PC-3 (cell line): ENCODE measurements around the gene PPP1R3D. TPM values are rescaled to one million over a fixed set of nuclear protein-coding genes. Genes with fewer than 3 reads are reported as not detected.

Source experiments
- ATAC-seq: fragments of 200-7000 bp; cut with Tn5 transposase; 2 replicates; pipeline ENCODE4 v1.9.1; 2020; ENCODE audit warnings: mild to moderate bottlenecking, moderate library complexity
- BruUV-seq: library from RNA; stranded (reverse); fragments of 400-500 nt; replicated peaks from 2 replicates; lab custom pipeline; 2021; lab: Mats Ljungman, UMichigan
- CTCF ChIA-PET: fragments of 300-600 bp; sonication (Branson Sonifier 250); formaldehyde crosslinking; loops from one replicate; lab custom pipeline; 2022; ENCODE audit warnings: antibody characterized with exemption; lab: Charles Lee
- POLR2A ChIA-PET: fragments of 300-600 bp; sonication (Branson Sonifier 250); formaldehyde crosslinking; loops from one replicate; lab custom pipeline; 2022; ENCODE audit warnings: antibody characterized with exemption; ENCODE audit not compliant: unreplicated experiment; lab: Charles Lee
- DNase-seq: peaks from one replicate; pipeline ENCODE4 v3.0.0-alpha.2; 2015
- H2AFZ ChIP-seq: fragments of 300-600 bp; sonication (generic); 2 replicates; pipeline ENCODE4 v1.6.0; 2016; ENCODE audit warnings: antibody characterized with exemption, low read length
- H3F3A ChIP-seq: fragments of 300-600 bp; sonication (generic); one replicate; pipeline ENCODE4 v1.6.0; 2017; ENCODE audit warnings: antibody characterized with exemption, low read length, control low read depth, mild to moderate bottlenecking; ENCODE audit not compliant: unreplicated experiment
- H3K27ac ChIP-seq: fragments of 300-600 bp; sonication (generic); 2 replicates; pipeline ENCODE4 v1.5.1; 2016; ENCODE audit warnings: mild to moderate bottlenecking, low read length
- H3K27me3 ChIP-seq: fragments of 300-600 bp; sonication (generic); 2 replicates; pipeline ENCODE4 v1.6.1; 2016; ENCODE audit warnings: low read length, mixed read lengths
- H3K36me3 ChIP-seq: fragments of 300-600 bp; sonication (generic); 2 replicates; pipeline ENCODE4 v1.6.1; 2016; ENCODE audit warnings: low read depth, mixed run types, low read length, mixed read lengths
- H3K4me1 ChIP-seq: fragments of 300-600 bp; sonication (generic); 2 replicates; pipeline ENCODE4 v1.5.1; 2016; ENCODE audit warnings: low read length; ENCODE audit not compliant: insufficient read depth
- H3K4me2 ChIP-seq: fragments of 300-600 bp; sonication (generic); 2 replicates; pipeline ENCODE4 v1.6.0; 2016; ENCODE audit warnings: low read length
- H3K4me3 ChIP-seq: fragments of 300-600 bp; sonication (generic); 2 replicates; pipeline ENCODE4 v1.5.1; 2016; ENCODE audit warnings: mild to moderate bottlenecking, low read length, mixed read lengths
- H3K79me2 ChIP-seq: fragments of 300-600 bp; sonication (generic); 2 replicates; pipeline ENCODE4 v1.6.1; 2017; ENCODE audit warnings: low read length, mixed read lengths
- H3K9ac ChIP-seq: fragments of 300-600 bp; sonication (generic); 2 replicates; pipeline ENCODE4 v1.6.0; 2016; ENCODE audit warnings: mild to moderate bottlenecking, low read length
- H3K9me2 ChIP-seq: fragments of 300-600 bp; sonication (generic); replicated peaks from 2 replicates; pipeline ENCODE4 v1.6.1; 2016; ENCODE audit warnings: mixed run types, low read length, mixed read lengths
- H3K9me3 ChIP-seq: fragments of 300-600 bp; sonication (generic); 2 replicates; pipeline ENCODE4 v1.6.1; 2016; ENCODE audit warnings: low read length, mixed read lengths
- H4K20me1 ChIP-seq: fragments of 300-600 bp; sonication (generic); 2 replicates; pipeline ENCODE4 v1.6.1; 2016; ENCODE audit warnings: low read length, mixed read lengths
- EZH2 ChIP-seq: fragments of 300-600 bp; sonication (generic); IDR thresholded peaks from one replicate; pipeline ENCODE4 v1.6.1; 2017; ENCODE audit warnings: antibody characterized with exemption, mild to moderate bottlenecking, low read length; ENCODE audit not compliant: unreplicated experiment
- EZH2phosphoT487 ChIP-seq: fragments of 300-600 bp; sonication (generic); IDR thresholded peaks from 2 replicates; pipeline ENCODE4 v1.6.1; 2018; ENCODE audit warnings: mild to moderate bottlenecking, antibody characterized with exemption, low read length, borderline replicate concordance
- intact Hi-C: fragments of 100-400 bp; cut with micrococcal nuclease; formaldehyde crosslinking; loops from 2 replicates; pipeline ENCODE4 v1.9.0; 2023
- total RNA-seq: library from RNA; depleted of rRNA; stranded (reverse); fragments of >200 nt; gene quantifications from 2 replicates; pipeline ENCODE4 v1.2.3, GENCODE V29; 2014
- TF ChIP-seq, protein P1 (sequence below): fragments of 300-600 bp; sonication (generic); conservative IDR thresholded peaks from 2 replicates; pipeline ENCODE4 v1.5.1; 2017; ENCODE audit warnings: antibody characterized with exemption, low read depth, mild to moderate bottlenecking, low read length

PPP1R3D gene
- total RNA-seq, 1 experiment from 2014 or later, result 6.3 TPM

DNA sequence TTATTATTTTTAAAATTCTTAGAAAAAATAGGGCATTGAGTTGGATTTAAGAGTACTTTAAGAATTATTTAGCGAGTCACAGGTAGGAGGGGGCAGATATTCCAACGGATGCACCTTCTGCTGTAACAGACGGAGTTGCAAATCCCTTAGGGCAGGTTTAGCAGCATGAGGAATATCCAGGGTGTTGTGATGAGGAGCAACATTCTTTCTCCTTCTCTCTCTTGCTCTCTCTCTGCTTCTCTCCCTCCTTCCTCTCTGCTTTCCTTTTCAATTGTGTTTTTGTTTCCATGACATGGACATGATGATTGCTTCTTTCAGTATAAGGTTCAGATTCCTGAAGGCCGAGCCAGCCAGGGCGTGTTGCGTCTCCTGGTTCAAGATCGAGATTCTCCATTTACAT lies 47.0 kb upstream of the PPP1R3D start:
- Histone ChIP-seq H3K4me2 (peak overlapping the region; percentile 55), H4K20me1 (no peaks in the 10 kb centered on the region), H3K36me3 (no peaks in the 10 kb centered on the region), H3K9me3 (no peaks in the 10 kb centered on the region), H2AFZ (peak overlapping the region; percentile 43; the same call in 1 of the 2 replicates), H3K9me2 (no peaks in the 10 kb centered on the region), H3K4me1 (peaks cover 32% of the 10 kb centered on the region), H3F3A (no peaks in the 10 kb centered on the region), H3K4me3 (no peak overlapping the region), H3K79me2 (no peaks in the 10 kb centered on the region), H3K27ac (peak overlapping the region; percentile 73), H3K9ac (no peak overlapping the region), H3K27me3 (no peaks in the 10 kb centered on the region)
- POLR2A ChIA-PET, result no interaction called here
- peak; percentile 41 for DNase-seq
- CTCF ChIA-PET, result no interaction called here
- no TSS peak for BruUV-seq
- TF ChIP-seq EZH2phosphoT487 (no peak), EZH2 (no peak)
- TF ChIP-seq, protein P1, sequence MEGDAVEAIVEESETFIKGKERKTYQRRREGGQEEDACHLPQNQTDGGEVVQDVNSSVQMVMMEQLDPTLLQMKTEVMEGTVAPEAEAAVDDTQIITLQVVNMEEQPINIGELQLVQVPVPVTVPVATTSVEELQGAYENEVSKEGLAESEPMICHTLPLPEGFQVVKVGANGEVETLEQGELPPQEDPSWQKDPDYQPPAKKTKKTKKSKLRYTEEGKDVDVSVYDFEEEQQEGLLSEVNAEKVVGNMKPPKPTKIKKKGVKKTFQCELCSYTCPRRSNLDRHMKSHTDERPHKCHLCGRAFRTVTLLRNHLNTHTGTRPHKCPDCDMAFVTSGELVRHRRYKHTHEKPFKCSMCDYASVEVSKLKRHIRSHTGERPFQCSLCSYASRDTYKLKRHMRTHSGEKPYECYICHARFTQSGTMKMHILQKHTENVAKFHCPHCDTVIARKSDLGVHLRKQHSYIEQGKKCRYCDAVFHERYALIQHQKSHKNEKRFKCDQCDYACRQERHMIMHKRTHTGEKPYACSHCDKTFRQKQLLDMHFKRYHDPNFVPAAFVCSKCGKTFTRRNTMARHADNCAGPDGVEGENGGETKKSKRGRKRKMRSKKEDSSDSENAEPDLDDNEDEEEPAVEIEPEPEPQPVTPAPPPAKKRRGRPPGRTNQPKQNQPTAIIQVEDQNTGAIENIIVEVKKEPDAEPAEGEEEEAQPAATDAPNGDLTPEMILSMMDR, result no peak
- no peak for ATAC-seq
- intact Hi-C loops, result no loop called here

DNA sequence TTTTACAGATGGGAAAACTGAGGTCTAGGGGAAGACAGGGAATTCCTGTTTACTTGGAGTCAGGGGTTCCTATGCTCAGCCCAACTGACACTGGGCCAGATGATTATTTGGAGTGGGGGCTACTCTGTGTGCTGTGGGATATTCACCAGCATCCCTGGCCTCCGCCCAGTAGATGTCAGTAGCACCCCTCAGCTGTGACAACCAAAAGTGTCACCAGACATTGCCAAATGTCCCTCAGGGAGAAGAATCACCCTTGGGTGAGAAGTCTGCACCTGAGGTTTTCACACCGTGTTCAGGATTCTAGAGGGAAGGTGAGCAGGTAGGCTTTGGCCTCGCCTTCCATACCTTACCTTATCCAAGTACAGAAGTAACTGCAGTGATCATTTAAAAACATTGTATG lies 45.8 kb upstream of the PPP1R3D start:
- peak; percentile 38 for DNase-seq
- Histone ChIP-seq H3K79me2 (no peaks in the 10 kb centered on the region), H3K36me3 (no peaks in the 10 kb centered on the region), H3F3A (no peaks in the 10 kb centered on the region), H3K9me2 (no peaks in the 10 kb centered on the region), H3K27me3 (no peaks in the 10 kb centered on the region), H3K4me3 (no peak overlapping the region), H3K27ac (no peak overlapping the region), H3K4me2 (no peak overlapping the region), H3K9ac (no peak overlapping the region), H4K20me1 (no peaks in the 10 kb centered on the region), H2AFZ (no peak overlapping the region), H3K9me3 (no peaks in the 10 kb centered on the region), H3K4me1 (peaks cover 26% of the 10 kb centered on the region)
- intact Hi-C loops, result no loop called here
- ChIA-PET CTCF (no interaction called here), POLR2A (no interaction called here)
- ATAC-seq, result no peak
- BruUV-seq, result no TSS peak
- TF ChIP-seq EZH2phosphoT487, result no peak
- no peak for TF ChIP-seq EZH2
- TF ChIP-seq, protein P1, result peak; percentile 62

DNA sequence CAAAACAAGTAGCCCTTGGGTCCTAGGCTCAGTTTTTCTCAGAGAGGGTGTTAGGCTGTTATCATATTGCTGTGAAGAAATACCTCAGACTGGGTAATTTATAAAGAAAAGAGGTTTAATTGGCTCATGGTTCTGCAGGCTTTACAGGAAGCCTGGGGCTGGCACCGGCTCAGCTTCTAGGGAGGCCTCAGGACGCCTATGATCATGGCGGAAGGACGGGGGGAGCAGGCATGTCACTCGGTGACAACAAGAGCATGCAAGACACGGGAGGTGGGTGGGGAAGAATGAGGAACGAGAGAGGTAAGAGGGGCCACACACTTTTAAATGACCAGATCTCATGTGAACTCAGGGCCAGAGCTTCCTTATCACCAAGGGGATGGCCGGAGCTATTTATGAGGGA lies 45.1 kb upstream of the PPP1R3D start:
- peaks cover 26% of the 10 kb centered on the region for H3K4me1 ChIP-seq
- no peaks in the 10 kb centered on the region for H3K9me3 ChIP-seq
- no peaks in the 10 kb centered on the region for H3K27me3 ChIP-seq
- H3K4me3 ChIP-seq, result no peak overlapping the region
- ATAC-seq (no peak), DNase-seq (no peak)
- H3K79me2 ChIP-seq, result no peaks in the 10 kb centered on the region
- H3K36me3 ChIP-seq, result no peaks in the 10 kb centered on the region
- H3K9ac ChIP-seq, result no peak overlapping the region
- H3K4me2 ChIP-seq, result no peak overlapping the region
- no peak for TF ChIP-seq EZH2phosphoT487
- TF ChIP-seq, protein P1, result no peak
- POLR2A ChIA-PET, result no interaction called here
- BruUV-seq, result no TSS peak
- no peaks in the 10 kb centered on the region for H3K9me2 ChIP-seq
- H3F3A ChIP-seq, result no peaks in the 10 kb centered on the region
- CTCF ChIA-PET, result no interaction called here
- no peak overlapping the region for H3K27ac ChIP-seq
- H2AFZ ChIP-seq, result no peak overlapping the region
- intact Hi-C loops, result no loop called here
- no peaks in the 10 kb centered on the region for H4K20me1 ChIP-seq
